Left ventricle myocardium inferior (tissue), 1 donor: ENCODE results near the gene FKBP7. TPM values are rescaled to one million over a fixed set of nuclear protein-coding genes. Genes with fewer than 3 reads are reported as not detected.

Experiments used
- DNase-seq: peaks from one replicate; pipeline ENCODE4 v3.0.0-alpha.2; 2020
- H3K27ac ChIP-seq: fragments of 200-600 bp; replicated peaks from 2 replicates; pipeline ENCODE4 v1.8.0; 2021
- H3K27me3 ChIP-seq: fragments of 200-600 bp; 2 replicates; pipeline ENCODE4 v1.8.0; 2021; ENCODE audit warnings: low read depth
- H3K36me3 ChIP-seq: fragments of 200-600 bp; 2 replicates; pipeline ENCODE4 v1.8.0; 2021
- H3K4me1 ChIP-seq: fragments of 200-600 bp; 2 replicates; pipeline ENCODE4 v1.8.0; 2021
- H3K4me3 ChIP-seq: fragments of 200-600 bp; 2 replicates; pipeline ENCODE4 v1.8.0; 2021; ENCODE audit warnings: mild to moderate bottlenecking, moderate library complexity
- H3K9me3 ChIP-seq: fragments of 200-600 bp; replicated peaks from 2 replicates; pipeline ENCODE4 v1.8.0; 2021
- intact Hi-C: fragments of 100-400 bp; cut with micrococcal nuclease; formaldehyde crosslinking; loops from one replicate; pipeline ENCODE4 v1.11.0; 2022
- total RNA-seq: library from RNA; stranded (reverse); fragmentation: NEBNext Ultra II Directional; extraction: Animal tissue kit (Norgen Biotek cat#: 25700); gene quantifications from one replicate; pipeline ENCODE4 v1.2.1, GENCODE V29; 2021
- TF ChIP-seq, protein P1 (sequence below): fragments of 200-600 bp; IDR thresholded peaks from 2 replicates; pipeline ENCODE4 v1.8.0; 2021; ENCODE audit warnings: antibody characterized with exemption, mild to moderate bottlenecking, borderline replicate concordance
- donor health status: DM: no; HTN: yes; CAD: no; lungs with severe emphysema.

The FKBP7 gene
- total RNA-seq, 1 donor from 2014 or later = 10.8 TPM

- Histone ChIP-seq H3K4me1 (no peaks in the 10 kb centered on the region), H3K4me3 (no peak overlapping the region), H3K36me3 (peaks cover 93% of the 10 kb centered on the region), H3K27ac (no peak overlapping the region), H3K27me3 (no peaks in the 10 kb centered on the region), H3K9me3 (no peaks in the 10 kb centered on the region)
- DNase-seq = no peak
- TF ChIP-seq, protein P1, sequence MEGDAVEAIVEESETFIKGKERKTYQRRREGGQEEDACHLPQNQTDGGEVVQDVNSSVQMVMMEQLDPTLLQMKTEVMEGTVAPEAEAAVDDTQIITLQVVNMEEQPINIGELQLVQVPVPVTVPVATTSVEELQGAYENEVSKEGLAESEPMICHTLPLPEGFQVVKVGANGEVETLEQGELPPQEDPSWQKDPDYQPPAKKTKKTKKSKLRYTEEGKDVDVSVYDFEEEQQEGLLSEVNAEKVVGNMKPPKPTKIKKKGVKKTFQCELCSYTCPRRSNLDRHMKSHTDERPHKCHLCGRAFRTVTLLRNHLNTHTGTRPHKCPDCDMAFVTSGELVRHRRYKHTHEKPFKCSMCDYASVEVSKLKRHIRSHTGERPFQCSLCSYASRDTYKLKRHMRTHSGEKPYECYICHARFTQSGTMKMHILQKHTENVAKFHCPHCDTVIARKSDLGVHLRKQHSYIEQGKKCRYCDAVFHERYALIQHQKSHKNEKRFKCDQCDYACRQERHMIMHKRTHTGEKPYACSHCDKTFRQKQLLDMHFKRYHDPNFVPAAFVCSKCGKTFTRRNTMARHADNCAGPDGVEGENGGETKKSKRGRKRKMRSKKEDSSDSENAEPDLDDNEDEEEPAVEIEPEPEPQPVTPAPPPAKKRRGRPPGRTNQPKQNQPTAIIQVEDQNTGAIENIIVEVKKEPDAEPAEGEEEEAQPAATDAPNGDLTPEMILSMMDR = no peak
- intact Hi-C loops = no loop called here
Measured at GRCh38 chr2:178441426-178441825, 37.0 kb downstream of the FKBP7 start.

- Histone ChIP-seq H3K4me3 (no peak overlapping the region), H3K9me3 (no peaks in the 10 kb centered on the region), H3K36me3 (peaks cover 93% of the 10 kb centered on the region), H3K27ac (no peak overlapping the region), H3K4me1 (no peaks in the 10 kb centered on the region), H3K27me3 (no peaks in the 10 kb centered on the region)
- intact Hi-C loops = no loop called here
- DNase-seq = no peak
- TF ChIP-seq, protein P1 = no peak
Measured at GRCh38 chr2:178436662-178437061, 41.7 kb downstream of the FKBP7 start.

- Histone ChIP-seq H3K4me1 (no peaks in the 10 kb centered on the region), H3K36me3 (peaks cover 79% of the 10 kb centered on the region), H3K27ac (no peak overlapping the region), H3K4me3 (no peak overlapping the region), H3K9me3 (peaks cover 17% of the 10 kb centered on the region), H3K27me3 (no peaks in the 10 kb centered on the region)
- TF ChIP-seq, protein P1 = no peak
- intact Hi-C loops = no loop called here
- no peak for DNase-seq
Measured at GRCh38 chr2:178429336-178429735, 49.1 kb downstream of the FKBP7 start.

- H3K36me3 ChIP-seq = peaks cover 70% of the 10 kb centered on the region
- TF ChIP-seq, protein P1 = no peak
- intact Hi-C loops = no loop called here
Measured at GRCh38 chr2:178428396-178428806, 50.0 kb downstream of the FKBP7 start.

GRCh38 chr2:178427458-178427857 lies 50.9 kb downstream of the FKBP7 start:
- no peak for DNase-seq
- H3K4me3 ChIP-seq = no peak overlapping the region
- H3K4me1 ChIP-seq = no peaks in the 10 kb centered on the region
- intact Hi-C loops = no loop called here
- H3K27me3 ChIP-seq = no peaks in the 10 kb centered on the region
- H3K9me3 ChIP-seq = peaks cover 23% of the 10 kb centered on the region
- no peak overlapping the region for H3K27ac ChIP-seq
- H3K36me3 ChIP-seq = peaks cover 60% of the 10 kb centered on the region
- TF ChIP-seq, protein P1 = no peak

More at GRCh38 chr2:178428396-178428806, 50.0 kb downstream of the FKBP7 start:
- Histone ChIP-seq H3K4me3 (no peak overlapping the region), H3K27me3 (no peaks in the 10 kb centered on the region), H3K9me3 (peaks cover 23% of the 10 kb centered on the region), H3K4me1 (no peaks in the 10 kb centered on the region), H3K27ac (no peak overlapping the region)
- DNase-seq = no peak
